Activated T-helper 2 cell treated with anti-CD3 and anti-CD28 coated beads, Interferon-gamma antibody, Interleukin-2, Interleukin-4, amounts not matched to agents 10 μg/mL and 5 μg/mL and 100 μg/mL, durations not matched to agents 14 hours and 24 hours and 36 hours (primary cell): ENCODE measurements around the gene PIEZO2. TPM values are rescaled to one million over a fixed set of nuclear protein-coding genes. Genes with fewer than 3 reads are reported as not detected.
"Not testable (repeated sequence)": the region's sequence is repeated elsewhere in the genome, so short reads cannot be mapped to it uniquely, and the experiment has no call there.

Experiments
- DNase-seq: peaks from one replicate; pipeline ENCODE4 v3.0.0; 2021; ENCODE audit warnings: low spot score
- H3K27ac Mint-ChIP-seq: one replicate; pipeline ENCODE4 v1.8.0; 2021; ENCODE audit warnings: mixed read lengths
- H3K27me3 Mint-ChIP-seq: one replicate; pipeline ENCODE4 v1.8.0; 2021; ENCODE audit warnings: low read depth, mixed read lengths
- H3K36me3 Mint-ChIP-seq: one replicate; pipeline ENCODE4 v1.8.0; 2021; ENCODE audit warnings: low read depth, mixed read lengths
- H3K4me1 Mint-ChIP-seq: one replicate; pipeline ENCODE4 v1.8.0; 2021; ENCODE audit warnings: low read depth, mixed read lengths
- H3K4me3 Mint-ChIP-seq: one replicate; pipeline ENCODE4 v1.8.0; 2021; ENCODE audit warnings: low read depth, mild to moderate bottlenecking, moderate library complexity, mixed read lengths
- H3K9me3 Mint-ChIP-seq: one replicate; pipeline ENCODE4 v1.8.0; 2021; ENCODE audit warnings: mixed read lengths
- intact Hi-C: fragments of 100-400 bp; cut with micrococcal nuclease; formaldehyde crosslinking; loops from one replicate; pipeline ENCODE4 v1.15.1; 2023
- total RNA-seq: library from RNA; stranded (reverse); gene quantifications from 2 replicates; pipeline ENCODE4 v1.2.3, GENCODE V29; 2022

PIEZO2 gene
- total RNA-seq, 1 donor from 2014 or later, result not detected

GRCh38 chr18:10950080-10950875, 199.1 kb downstream of the PIEZO2 start:
- intact Hi-C loops, result no loop called here
- peaks cover 11% of the 10 kb centered on the region for H3K9me3 Mint-ChIP-seq
- no peak overlapping the region for H3K4me3 Mint-ChIP-seq
- no peak for DNase-seq
- no peak overlapping the region for H3K27ac Mint-ChIP-seq
- no peaks in the 10 kb centered on the region for H3K36me3 Mint-ChIP-seq
- no peaks in the 10 kb centered on the region for H3K27me3 Mint-ChIP-seq
- no peaks in the 10 kb centered on the region for H3K4me1 Mint-ChIP-seq

DNA sequence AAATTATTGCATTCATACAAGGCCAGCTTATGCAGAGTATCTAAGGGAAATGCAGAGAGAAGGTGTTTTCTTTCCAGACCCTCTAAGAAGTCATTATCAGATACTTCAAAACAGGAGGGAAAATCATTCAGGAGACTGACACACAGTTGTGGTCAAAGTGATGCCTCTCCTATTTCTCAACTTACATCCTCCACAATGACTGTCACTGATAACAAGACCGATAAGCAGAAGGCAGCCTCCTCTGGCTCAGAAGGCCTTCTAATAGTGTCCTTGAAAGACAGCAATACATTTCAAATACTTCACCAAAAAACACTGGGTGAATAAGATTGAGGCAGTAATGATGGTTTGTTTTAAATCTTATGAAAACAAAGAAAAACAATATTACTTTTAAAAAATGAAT, 199.7 kb downstream of the PIEZO2 start:
- H3K9me3 Mint-ChIP-seq, result peaks cover 17% of the 10 kb centered on the region
- no peaks in the 10 kb centered on the region for H3K36me3 Mint-ChIP-seq
- intact Hi-C loops, result no loop called here
- no peak overlapping the region for H3K27ac Mint-ChIP-seq
- H3K4me3 Mint-ChIP-seq, result no peak overlapping the region
- no peaks in the 10 kb centered on the region for H3K4me1 Mint-ChIP-seq
- H3K27me3 Mint-ChIP-seq, result no peaks in the 10 kb centered on the region
- no peak for DNase-seq

DNA sequence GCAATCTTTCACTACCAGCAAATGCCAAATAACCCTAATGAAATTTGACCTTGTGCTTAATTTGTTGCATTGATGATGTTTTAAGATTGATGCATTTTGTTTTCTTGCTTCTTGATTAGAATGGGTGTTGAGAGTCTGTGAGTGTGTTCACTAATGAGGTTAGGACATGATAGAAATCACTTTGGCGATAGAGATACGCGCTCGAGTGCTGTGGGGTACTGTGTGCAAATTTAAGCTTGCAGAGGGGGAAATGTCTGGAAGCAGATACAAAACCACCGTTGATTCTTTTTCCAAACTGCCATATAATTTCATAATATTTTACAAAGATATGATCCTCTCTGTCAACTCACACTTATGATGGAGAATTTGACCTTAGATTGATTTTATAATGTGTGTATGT, 200.9 kb downstream of the PIEZO2 start:
- intact Hi-C loops, result no loop called here
- Mint-ChIP-seq H3K9me3 (peaks cover 26% of the 10 kb centered on the region), H3K36me3 (no peaks in the 10 kb centered on the region), H3K4me3 (no peak overlapping the region), H3K27ac (no peak overlapping the region), H3K27me3 (no peaks in the 10 kb centered on the region), H3K4me1 (no peaks in the 10 kb centered on the region)
- no peak for DNase-seq

DNA sequence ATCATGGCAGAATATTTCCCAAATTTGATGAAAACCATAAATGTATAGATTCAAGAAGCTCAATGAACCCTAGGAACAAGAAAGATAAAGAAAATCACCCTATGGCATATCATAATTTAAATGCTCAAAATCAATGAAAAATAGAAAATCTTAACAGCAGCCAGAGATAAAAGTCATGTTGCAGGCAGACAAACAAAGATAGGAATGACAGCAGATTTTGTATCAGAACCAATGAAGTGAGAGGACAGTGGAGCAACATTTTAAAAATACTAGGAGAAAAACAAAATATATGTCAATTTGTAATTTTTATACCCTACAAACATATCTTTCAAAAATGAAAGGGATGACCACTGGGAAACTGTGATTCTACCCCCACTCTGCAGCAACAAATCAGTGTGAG, 203.3 kb downstream of the PIEZO2 start:
- Mint-ChIP-seq H3K27me3 (no peaks in the 10 kb centered on the region), H3K4me1 (no peaks in the 10 kb centered on the region), H3K9me3 (peaks cover 34% of the 10 kb centered on the region), H3K4me3 (no peak overlapping the region), H3K27ac (no peak overlapping the region), H3K36me3 (no peaks in the 10 kb centered on the region)
- intact Hi-C loops, result no loop called here
- no peak for DNase-seq

- peaks cover 34% of the 10 kb centered on the region for H3K9me3 Mint-ChIP-seq
- H3K4me1 Mint-ChIP-seq, result no peaks in the 10 kb centered on the region
- no peaks in the 10 kb centered on the region for H3K36me3 Mint-ChIP-seq
- no peaks in the 10 kb centered on the region for H3K27me3 Mint-ChIP-seq
- H3K4me3 Mint-ChIP-seq, result no peak overlapping the region
- no peak overlapping the region for H3K27ac Mint-ChIP-seq
- intact Hi-C loops, result no loop called here
- DNase-seq, result no peak
Measured at GRCh38 chr18:10942998-10943397, 206.4 kb downstream of the PIEZO2 start.

DNA sequence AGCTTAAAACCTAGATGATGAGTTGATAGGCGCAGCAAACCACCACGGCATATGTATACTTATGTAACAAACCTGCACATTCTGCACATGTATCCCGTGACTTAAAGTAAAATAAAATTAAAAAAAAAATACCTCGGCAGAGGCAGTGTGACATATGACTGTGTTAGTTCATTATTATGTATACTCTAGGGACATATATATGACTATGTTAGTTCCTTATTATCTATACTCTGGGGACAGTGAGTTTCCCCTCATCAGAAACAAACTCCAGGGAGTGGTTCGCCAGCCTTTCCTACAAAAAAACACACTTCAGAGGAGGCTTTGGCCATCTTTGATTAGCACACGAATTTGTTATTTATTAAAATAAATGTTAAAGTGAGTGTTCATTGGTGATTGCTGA, 209.5 kb downstream of the PIEZO2 start:
- no peaks in the 10 kb centered on the region for H3K27me3 Mint-ChIP-seq
- no peak for DNase-seq
- no peak overlapping the region for H3K27ac Mint-ChIP-seq
- no peaks in the 10 kb centered on the region for H3K36me3 Mint-ChIP-seq
- H3K9me3 Mint-ChIP-seq, result peaks cover 19% of the 10 kb centered on the region
- H3K4me3 Mint-ChIP-seq, result no peak overlapping the region
- intact Hi-C loops, result no loop called here
- no peaks in the 10 kb centered on the region for H3K4me1 Mint-ChIP-seq

- Mint-ChIP-seq H3K4me1 (no peaks in the 10 kb centered on the region), H3K36me3 (no peaks in the 10 kb centered on the region), H3K4me3 (no peak overlapping the region), H3K27me3 (no peaks in the 10 kb centered on the region), H3K9me3 (peaks cover 6% of the 10 kb centered on the region), H3K27ac (no peak overlapping the region)
- no peak for DNase-seq
- intact Hi-C loops, result no loop called here
Measured at GRCh38 chr18:10937743-10938640, 211.4 kb downstream of the PIEZO2 start.

GRCh38 chr18:10936176-10937053, 213.0 kb downstream of the PIEZO2 start:
- Mint-ChIP-seq H3K9me3 (no peaks in the 10 kb centered on the region), H3K4me1 (no peaks in the 10 kb centered on the region), H3K4me3 (no peak overlapping the region), H3K27ac (no peak overlapping the region), H3K27me3 (no peaks in the 10 kb centered on the region), H3K36me3 (no peaks in the 10 kb centered on the region)
- no peak for DNase-seq
- intact Hi-C loops, result no loop called here

DNA sequence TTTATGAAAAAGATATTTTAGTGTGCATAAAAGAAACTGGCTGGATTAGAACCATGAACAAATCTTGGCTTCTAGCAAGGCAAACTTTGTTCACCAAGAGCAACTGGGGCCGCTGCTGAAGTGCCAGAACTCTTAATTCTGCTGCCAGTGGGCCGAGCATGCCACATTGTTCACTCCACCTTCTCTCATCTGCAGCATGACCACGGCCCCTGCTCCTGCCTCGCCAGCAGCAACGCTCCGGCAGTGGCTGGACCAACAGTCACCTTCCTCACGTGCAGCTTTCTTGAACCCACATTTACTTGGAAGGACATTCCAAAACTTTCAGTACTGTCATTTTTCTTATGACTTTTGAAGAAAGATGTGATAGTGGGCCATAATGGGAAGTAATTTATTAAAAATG, 213.8 kb downstream of the PIEZO2 start:
- Mint-ChIP-seq H3K9me3 (no peaks in the 10 kb centered on the region), H3K27me3 (no peaks in the 10 kb centered on the region), H3K4me3 (no peak overlapping the region), H3K36me3 (no peaks in the 10 kb centered on the region), H3K27ac (no peak overlapping the region), H3K4me1 (no peaks in the 10 kb centered on the region)
- intact Hi-C loops, result no loop called here
- DNase-seq, result no peak

GRCh38 chr18:10933648-10934047, 215.7 kb downstream of the PIEZO2 start:
- H3K9me3 Mint-ChIP-seq, DNase-seq, intact Hi-C loops, H3K4me3 Mint-ChIP-seq, H3K36me3 Mint-ChIP-seq, H3K27ac Mint-ChIP-seq, H3K27me3 Mint-ChIP-seq, H3K4me1 Mint-ChIP-seq: not testable (repeated sequence)

- H3K9me3 Mint-ChIP-seq, result no peaks in the 10 kb centered on the region
Measured at GRCh38 chr18:10930076-10930475, 219.3 kb downstream of the PIEZO2 start.

GRCh38 chr18:10928772-10929373, 220.5 kb downstream of the PIEZO2 start:
- no peak for DNase-seq
- Mint-ChIP-seq H3K27me3 (peaks cover 4% of the 10 kb centered on the region), H3K4me3 (no peak overlapping the region), H3K36me3 (no peaks in the 10 kb centered on the region), H3K9me3 (no peaks in the 10 kb centered on the region), H3K27ac (no peak overlapping the region), H3K4me1 (no peaks in the 10 kb centered on the region)
- intact Hi-C loops, result no loop called here

More at GRCh38 chr18:10930076-10930475, 219.3 kb downstream of the PIEZO2 start:
- no peak for DNase-seq
- H3K4me3 Mint-ChIP-seq, result no peak overlapping the region
- no peak overlapping the region for H3K27ac Mint-ChIP-seq
- intact Hi-C loops, result no loop called here
- no peaks in the 10 kb centered on the region for H3K36me3 Mint-ChIP-seq
- no peaks in the 10 kb centered on the region for H3K4me1 Mint-ChIP-seq
- peaks cover 4% of the 10 kb centered on the region for H3K27me3 Mint-ChIP-seq
